CD14-positive monocyte (primary cell): Measurements from ENCODE around the gene PITRM1. TPM values are rescaled to one million over a fixed set of nuclear protein-coding genes. Genes with fewer than 3 reads are reported as not detected.

ENCODE experiments used
- DNase-seq, 3 donors: peaks; one replicate each; pipeline ENCODE4 v3.0.0-alpha.2; 2011 to 2022
- H2AFZ ChIP-seq: 2 replicates; pipeline ENCODE4 v1.6.0; 2012; ENCODE audit warnings: mild to moderate bottlenecking, low read depth, low read length, inconsistent platforms; ENCODE audit not compliant: insufficient read depth, poor library complexity, severe bottlenecking
- H3K27ac ChIP-seq, 2 donors: 1 replicate in 1 of 2; 2 replicates in 1 of 2; pipeline ENCODE4 v1.5.1; 2012 to 2013; ENCODE audit warnings: low read length in 2 of 2, control low read depth in 1 of 2, inconsistent platforms in 1 of 2, low read depth in 1 of 2, mild to moderate bottlenecking in 1 of 2
- H3K27me3 ChIP-seq, 2 donors: one replicate each; pipeline versions ENCODE4 v1.6.0 to v1.6.1; 2011 to 2013; ENCODE audit warnings: low read length in 2 of 2; ENCODE audit not compliant: control insufficient read depth in 2 of 2, insufficient read depth in 2 of 2
- H3K36me3 ChIP-seq, 2 donors: replicated peaks in 1 of 2; 1 replicate in 1 of 2; 2 replicates in 1 of 2; pipeline versions ENCODE4 v1.5.1 to v1.6.1; 2012 to 2013; ENCODE audit warnings: low read length in 2 of 2, control low read depth in 1 of 2, inconsistent platforms in 1 of 2, mild to moderate bottlenecking in 1 of 2; ENCODE audit not compliant: insufficient read depth in 2 of 2, control insufficient read depth in 1 of 2
- H3K4me1 ChIP-seq, 2 donors: 1 replicate in 1 of 2; 2 replicates in 1 of 2; pipeline versions ENCODE4 v1.5.1 to v1.6.1; 2012 to 2013; ENCODE audit warnings: low read length in 2 of 2, control low read depth in 1 of 2, inconsistent platforms in 1 of 2, mild to moderate bottlenecking in 1 of 2, moderate library complexity in 1 of 2; ENCODE audit not compliant: insufficient read depth in 2 of 2, control insufficient read depth in 1 of 2
- H3K4me2 ChIP-seq: replicated peaks from 2 replicates; pipeline ENCODE3; 2012; ENCODE audit warnings: low read length, moderate library complexity, mild to moderate bottlenecking; ENCODE audit not compliant: poor library complexity, severe bottlenecking; ENCODE audit errors: extremely low read depth
- H3K4me3 ChIP-seq, 3 experiments: fragments of 200-600 bp in 1 of 3; sonication (generic) in 1 of 3; replicated peaks in 1 of 3; 1 replicate in 2 of 3; 2 replicates in 1 of 3; pipeline ENCODE4 v1.5.1; 2011 to 2013; ENCODE audit warnings: low read length in 3 of 3, mild to moderate bottlenecking in 3 of 3, control low read depth in 2 of 3, low read depth in 2 of 3, inconsistent platforms in 1 of 3, moderate library complexity in 1 of 3
- H3K79me2 ChIP-seq: 2 replicates; pipeline ENCODE4 v1.6.0; 2012; ENCODE audit warnings: mild to moderate bottlenecking, control low read depth, inconsistent platforms, low read length, moderate library complexity; ENCODE audit not compliant: insufficient read depth
- H3K9ac ChIP-seq: 2 replicates; pipeline ENCODE4 v1.6.0; 2017; ENCODE audit warnings: low read length, mild to moderate bottlenecking; ENCODE audit not compliant: insufficient read depth, poor library complexity, severe bottlenecking
- H3K9me3 ChIP-seq, 2 donors: replicated peaks in 1 of 2; 1 replicate in 1 of 2; 2 replicates in 1 of 2; pipeline versions ENCODE4 v1.5.1 to v1.6.1; 2012 to 2013; ENCODE audit warnings: low read length in 2 of 2, control low read depth in 1 of 2; ENCODE audit not compliant: control insufficient read depth in 1 of 2, insufficient read depth in 1 of 2
- H4K20me1 ChIP-seq: 2 replicates; pipeline ENCODE4 v1.6.0; 2012; ENCODE audit warnings: mild to moderate bottlenecking, low read length, control low read depth, moderate library complexity; ENCODE audit not compliant: insufficient read depth
- H3K27ac Mint-ChIP-seq, 7 donors: one replicate each; pipeline ENCODE4 v1.8.0; 2020; ENCODE audit warnings: mild to moderate bottlenecking in 7 of 7, mixed read lengths in 7 of 7, moderate library complexity in 6 of 7, inconsistent platforms in 2 of 7
- H3K27me3 Mint-ChIP-seq, 3 donors: one replicate each; pipeline ENCODE4 v1.8.0; 2021 to 2022; ENCODE audit warnings: low read depth in 3 of 3, mild to moderate bottlenecking in 3 of 3, mixed read lengths in 3 of 3, moderate library complexity in 3 of 3, inconsistent platforms in 1 of 3
- H3K36me3 Mint-ChIP-seq, 2 donors: one replicate each; pipeline ENCODE4 v1.8.0; 2020; ENCODE audit warnings: mixed read lengths in 2 of 2, inconsistent platforms in 1 of 2, mild to moderate bottlenecking in 1 of 2
- H3K4me1 Mint-ChIP-seq: one replicate; pipeline ENCODE4 v1.8.0; 2020; ENCODE audit warnings: mild to moderate bottlenecking, mixed read lengths
- H3K4me3 Mint-ChIP-seq, 2 donors: one replicate each; pipeline ENCODE4 v1.8.0; 2020; ENCODE audit warnings: mild to moderate bottlenecking in 2 of 2, mixed read lengths in 2 of 2, moderate library complexity in 1 of 2
- H3K9me3 Mint-ChIP-seq, 7 donors: one replicate each; pipeline ENCODE4 v1.8.0; 2020 to 2022; ENCODE audit warnings: mixed read lengths in 7 of 7, mild to moderate bottlenecking in 6 of 7, moderate library complexity in 6 of 7, inconsistent platforms in 2 of 7
- WGBS: methylation state at CpG from one replicate; pipeline ENCODE4 v1.1.5; 2013; ENCODE audit warnings: missing lambda C conversion rate; ENCODE audit not compliant: insufficient coverage; 5-methylcytosine and 5-hydroxymethylcytosine counted together
- intact Hi-C, 2 donors: fragments of 100-400 bp; cut with micrococcal nuclease; formaldehyde crosslinking; loops; one replicate each; pipeline versions ENCODE4 v1.15.0 to v1.15.1; 2023
- polyA plus RNA-seq, 3 donors: library from polyadenylated mRNA; depleted of rRNA in 1 of 3; unstranded in 2 of 3; stranded (reverse) in 1 of 3; fragments of 300-500 nt in 2 of 3; fragments of >200 nt in 1 of 3; fragmentation: Illumina TruSeq in 2 of 3; gene quantifications; 1 replicate in 2 of 3; 2 replicates in 1 of 3; pipeline ENCODE4 v1.2.3, GENCODE V29; 2012 to 2021
- TF ChIP-seq, protein P1 (sequence below): fragments of 200-600 bp; IDR thresholded peaks from one replicate; pipeline ENCODE4 v1.8.0; 2022; ENCODE audit warnings: antibody characterized with exemption, mild to moderate bottlenecking

Gene PITRM1
- polyA plus RNA-seq, 3 donors = 15.3 to 45.7 (median 23.2) TPM

DNA sequence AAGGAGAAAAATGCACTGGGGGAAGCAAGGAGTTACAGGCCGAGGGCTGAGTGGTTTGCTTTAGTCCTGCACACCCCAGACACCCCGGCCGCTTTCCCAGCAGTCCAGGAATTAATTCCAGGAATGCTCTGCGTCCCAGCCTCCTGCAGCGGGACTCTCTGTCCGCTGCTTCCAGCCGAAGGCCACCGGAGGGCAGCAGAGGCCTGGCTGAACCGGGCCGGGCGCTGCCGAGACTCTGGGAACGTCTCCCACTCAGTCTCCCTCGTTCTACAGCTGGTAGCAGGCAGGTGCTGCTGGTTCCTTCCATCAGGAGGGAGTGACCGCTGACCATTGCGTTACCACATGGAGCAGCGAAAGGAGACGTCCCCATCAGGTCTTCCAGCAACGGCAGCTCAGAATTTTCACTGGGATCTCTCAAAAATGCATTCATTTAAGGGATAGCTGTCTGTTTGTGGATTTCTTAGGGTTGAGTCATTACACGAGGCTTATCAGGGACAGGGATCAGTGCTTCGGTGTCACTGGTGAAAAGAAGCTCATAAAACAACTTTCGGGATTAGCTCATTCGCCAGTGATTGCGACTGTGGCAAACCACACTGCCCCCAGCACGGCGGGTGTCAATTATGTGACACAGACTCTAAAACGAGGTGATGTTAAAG lies 24.9 kb upstream of the PITRM1 start:
- peak overlapping the region; percentile 22 for H3K4me2 ChIP-seq
- H3K4me3 ChIP-seq = no peak overlapping the region
- H4K20me1 ChIP-seq = no peaks in the 10 kb centered on the region
- DNase-seq = peak in 2 of 3 donors; percentile 28 to 35
- WGBS = 4% methylated on average over 22 of the region's 27 CpGs
- peaks cover 5 to 21% of the 10 kb centered on the region in 2 donors for H3K27me3 ChIP-seq
- Mint-ChIP-seq H3K36me3 (no peaks in the 10 kb centered on the region), H3K27me3 (peaks cover 29 to 36% (median 35%) of the 10 kb centered on the region in 3 donors), H3K9me3 (no peaks in the 10 kb centered on the region), H3K4me1 (peaks cover 8% of the 10 kb centered on the region), H3K4me3 (peak overlapping the region in 1 of 2 donors; percentile 76), H3K27ac (peak overlapping the region in 2 of 7 donors; percentile 6 to 53)
- no peaks in the 10 kb centered on the region for H3K79me2 ChIP-seq
- no peak overlapping the region for H3K9ac ChIP-seq
- intact Hi-C loops = loop anchor here in 1 of 2 donors (5.0 kb wide), 1 partner anchor 1465 kb away; no protein-coding TSS in a partner anchor
- peaks cover 4 to 8% of the 10 kb centered on the region in 2 donors for H3K4me1 ChIP-seq
- TF ChIP-seq, protein P1, sequence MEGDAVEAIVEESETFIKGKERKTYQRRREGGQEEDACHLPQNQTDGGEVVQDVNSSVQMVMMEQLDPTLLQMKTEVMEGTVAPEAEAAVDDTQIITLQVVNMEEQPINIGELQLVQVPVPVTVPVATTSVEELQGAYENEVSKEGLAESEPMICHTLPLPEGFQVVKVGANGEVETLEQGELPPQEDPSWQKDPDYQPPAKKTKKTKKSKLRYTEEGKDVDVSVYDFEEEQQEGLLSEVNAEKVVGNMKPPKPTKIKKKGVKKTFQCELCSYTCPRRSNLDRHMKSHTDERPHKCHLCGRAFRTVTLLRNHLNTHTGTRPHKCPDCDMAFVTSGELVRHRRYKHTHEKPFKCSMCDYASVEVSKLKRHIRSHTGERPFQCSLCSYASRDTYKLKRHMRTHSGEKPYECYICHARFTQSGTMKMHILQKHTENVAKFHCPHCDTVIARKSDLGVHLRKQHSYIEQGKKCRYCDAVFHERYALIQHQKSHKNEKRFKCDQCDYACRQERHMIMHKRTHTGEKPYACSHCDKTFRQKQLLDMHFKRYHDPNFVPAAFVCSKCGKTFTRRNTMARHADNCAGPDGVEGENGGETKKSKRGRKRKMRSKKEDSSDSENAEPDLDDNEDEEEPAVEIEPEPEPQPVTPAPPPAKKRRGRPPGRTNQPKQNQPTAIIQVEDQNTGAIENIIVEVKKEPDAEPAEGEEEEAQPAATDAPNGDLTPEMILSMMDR = peak; percentile 66
- no peaks in the 10 kb centered on the region for H3K9me3 ChIP-seq
- H3K27ac ChIP-seq = no peak overlapping the region
- H2AFZ ChIP-seq = peak overlapping the region; percentile 61
- H3K36me3 ChIP-seq = no peaks in the 10 kb centered on the region

DNA sequence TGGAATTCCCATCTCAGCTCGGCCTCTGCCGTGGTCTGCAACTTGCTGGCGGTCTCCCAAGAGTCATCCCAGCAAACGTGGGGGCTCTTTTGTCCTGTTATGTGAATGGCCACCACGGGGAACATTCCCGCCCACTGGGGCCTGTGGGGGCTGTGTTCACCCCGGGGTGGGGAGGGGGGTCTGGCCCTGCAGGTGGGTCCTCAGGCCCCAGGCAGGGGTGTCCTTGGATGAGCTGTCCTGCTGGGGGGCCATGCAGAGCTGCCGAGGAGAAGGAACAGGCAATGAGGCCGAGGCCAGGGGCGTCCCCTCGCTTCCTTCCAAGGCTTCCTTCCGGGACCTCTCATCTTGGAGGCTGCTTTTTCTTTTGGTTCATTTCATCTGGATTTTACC lies 24.4 kb upstream of the PITRM1 start:
- Histone ChIP-seq H4K20me1 (no peaks in the 10 kb centered on the region), H3K4me3 (no peak overlapping the region), H2AFZ (no peak overlapping the region), H3K9me3 (no peaks in the 10 kb centered on the region), H3K9ac (no peak overlapping the region), H3K36me3 (no peaks in the 10 kb centered on the region), H3K27ac (no peak overlapping the region), H3K79me2 (no peaks in the 10 kb centered on the region), H3K27me3 (peaks cover 5 to 21% of the 10 kb centered on the region in 2 donors), H3K4me2 (peak overlapping the region; percentile 22), H3K4me1 (peaks cover 4 to 8% of the 10 kb centered on the region in 2 donors)
- 56% methylated on average over 9 of the region's 12 CpGs for WGBS
- Mint-ChIP-seq H3K4me1 (peaks cover 8% of the 10 kb centered on the region), H3K36me3 (no peaks in the 10 kb centered on the region), H3K27ac (peak overlapping the region in 1 of 7 donors; percentile 37), H3K4me3 (no peak overlapping the region), H3K9me3 (no peaks in the 10 kb centered on the region), H3K27me3 (peaks cover 29 to 36% (median 35%) of the 10 kb centered on the region in 3 donors)
- no peak for DNase-seq
- TF ChIP-seq, protein P1 = no peak
- intact Hi-C loops = loop anchor here in 1 of 2 donors (5.0 kb wide), 1 partner anchor 1465 kb away; no protein-coding TSS in a partner anchor
